DMS53 treated with DMSO at 0.1 percent for 48 hours (cell line): ENCODE measurements around the gene JMJD6.
"Not testable (repeated sequence)": the region's sequence is repeated elsewhere in the genome, so short reads cannot be mapped to it uniquely, and the experiment has no call there.

Source experiments
- DNase-seq: peaks from one replicate; lab custom pipeline; 2025; ENCODE audit not compliant: unreplicated experiment; lab: John Stamatoyannopoulos, UW

JMJD6 gene

GRCh38 chr17:76737082-76737675 lies 10.8 kb upstream of the JMJD6 start, which contains the start of gene SRSF2:
Gene SRSF2 (minus strand): TSS chr17:76737331. CDS start chr17:76737160, 171 bp downstream.
- DNase-seq, result peak; percentile 95

- DNase-seq, result no peak
Measured at GRCh38 chr17:76736349-76737081, 10.1 kb upstream of the JMJD6 start.

- no peak for DNase-seq
Measured at GRCh38 chr17:76735586-76736348, 9.4 kb upstream of the JMJD6 start.

- DNase-seq, result peak; percentile 24
Measured at GRCh38 chr17:76735006-76735405, 8.6 kb upstream of the JMJD6 start.

GRCh38 chr17:76734080-76734840 lies 7.9 kb upstream of the JMJD6 start:
- DNase-seq, result no peak

DNA sequence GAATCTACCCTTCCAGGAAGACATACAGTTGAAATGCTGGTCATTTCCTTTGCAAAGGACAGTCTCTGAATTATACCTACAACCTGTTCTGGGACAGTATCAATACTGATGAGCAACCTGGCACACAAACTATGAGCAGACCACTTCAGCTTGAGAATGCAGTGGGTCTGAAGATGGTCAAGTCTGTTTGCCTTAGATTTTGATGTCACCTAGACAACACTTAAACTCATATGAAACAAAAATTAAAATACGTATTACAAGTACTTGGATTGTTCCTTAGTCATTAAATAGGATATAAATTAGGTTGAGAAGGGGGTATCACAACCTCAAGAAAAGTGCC lies 7.2 kb upstream of the JMJD6 start:
- no peak for DNase-seq

DNA sequence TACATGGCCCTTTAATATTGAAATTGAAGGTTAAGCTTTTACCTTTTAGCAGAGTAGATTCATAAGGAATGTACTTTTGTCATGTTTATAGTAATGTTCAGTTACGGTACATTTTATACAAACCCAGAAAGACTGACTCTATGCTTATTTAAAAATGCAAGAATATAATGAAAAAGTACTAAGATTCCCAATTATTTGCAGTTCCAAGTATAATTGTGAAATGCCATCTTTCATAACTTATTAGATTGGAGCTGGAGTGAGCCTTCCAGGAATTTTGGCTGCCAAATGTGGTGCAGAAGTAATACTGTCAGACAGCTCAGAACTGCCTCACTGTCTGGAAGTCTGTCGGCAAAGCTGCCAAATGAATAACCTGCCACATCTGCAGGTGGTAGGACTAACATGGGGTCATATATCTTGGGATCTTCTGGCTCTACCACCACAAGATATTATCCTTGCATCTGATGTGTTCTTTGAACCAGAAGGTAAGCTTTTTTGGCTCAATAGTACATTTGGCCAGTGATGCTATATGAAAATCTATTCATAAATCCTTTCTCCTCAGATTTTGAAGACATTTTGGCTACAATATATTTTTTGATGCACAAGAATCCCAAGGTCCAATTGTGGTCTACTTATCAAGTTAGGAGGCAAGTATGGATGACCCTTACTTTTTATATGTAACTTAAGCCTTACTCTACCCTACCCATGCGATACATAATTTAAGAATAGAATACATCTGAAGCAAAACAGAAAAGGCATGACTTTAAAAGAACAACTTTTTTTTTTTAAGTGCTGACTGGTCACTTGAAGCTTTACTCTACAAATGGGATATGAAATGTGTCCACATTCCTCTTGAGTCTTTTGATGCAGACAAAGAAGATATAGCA lies 6.6 kb upstream of the JMJD6 start:
- no peak for DNase-seq

GRCh38 chr17:76731800-76732733 lies 5.7 kb upstream of the JMJD6 start:
- not testable (repeated sequence) for DNase-seq

GRCh38 chr17:76727745-76728456 lies 1.5 kb upstream of the JMJD6 start:
- DNase-seq, result no peak

DNA sequence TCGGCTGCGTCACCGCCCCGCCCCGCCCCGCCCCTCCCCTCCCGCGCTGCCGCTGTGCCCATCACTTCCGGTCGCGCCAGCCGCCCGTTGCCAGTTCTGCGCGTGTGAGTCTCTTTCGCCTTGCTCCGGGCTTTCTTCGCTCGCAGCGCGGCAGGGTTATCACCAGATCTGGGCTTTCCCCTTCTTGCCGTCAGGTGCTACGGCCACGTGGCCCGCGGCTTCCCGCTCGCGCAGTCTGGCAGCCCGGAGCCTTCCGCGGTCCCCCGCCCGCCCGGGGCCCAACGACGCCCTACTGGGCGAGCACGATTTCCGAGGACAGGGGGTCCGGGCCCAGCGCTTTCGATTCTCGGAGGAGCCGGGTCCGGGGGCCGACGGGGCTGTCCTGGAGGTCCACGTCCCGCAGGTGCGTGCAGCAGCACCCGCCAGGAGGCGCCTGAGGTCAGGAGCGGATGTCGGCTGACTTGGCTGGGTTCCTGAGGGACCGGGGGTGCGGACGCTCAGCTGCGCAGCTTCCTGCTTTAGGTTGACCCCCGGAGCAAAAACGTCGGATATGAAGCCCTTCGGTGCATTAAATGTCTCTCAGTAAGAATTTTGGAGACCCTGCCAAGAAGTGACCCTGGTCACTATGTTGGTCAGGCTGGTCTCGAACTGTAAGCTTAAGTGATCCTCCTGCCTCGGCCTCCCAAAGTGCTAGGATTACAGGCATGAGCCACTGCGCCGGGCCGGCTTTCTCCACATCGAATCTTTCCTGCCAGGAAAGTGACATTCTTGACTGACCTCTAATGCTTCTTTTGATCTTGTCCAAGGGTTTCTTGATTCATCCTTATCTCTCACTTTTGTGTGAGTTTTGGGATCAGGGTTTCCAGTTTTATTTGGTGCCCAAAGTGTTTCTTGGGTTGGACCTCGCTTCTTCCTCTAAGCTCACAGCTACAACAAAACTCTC lies 641 bp upstream of the JMJD6 start, which contains the start of gene METTL23:
TSS of gene METTL23 (plus strand) at position 64 of the 943 bp plus-strand sequence. CDS start 2,872 bp downstream, outside the sequence.
- peak; percentile 49 for DNase-seq

DNA sequence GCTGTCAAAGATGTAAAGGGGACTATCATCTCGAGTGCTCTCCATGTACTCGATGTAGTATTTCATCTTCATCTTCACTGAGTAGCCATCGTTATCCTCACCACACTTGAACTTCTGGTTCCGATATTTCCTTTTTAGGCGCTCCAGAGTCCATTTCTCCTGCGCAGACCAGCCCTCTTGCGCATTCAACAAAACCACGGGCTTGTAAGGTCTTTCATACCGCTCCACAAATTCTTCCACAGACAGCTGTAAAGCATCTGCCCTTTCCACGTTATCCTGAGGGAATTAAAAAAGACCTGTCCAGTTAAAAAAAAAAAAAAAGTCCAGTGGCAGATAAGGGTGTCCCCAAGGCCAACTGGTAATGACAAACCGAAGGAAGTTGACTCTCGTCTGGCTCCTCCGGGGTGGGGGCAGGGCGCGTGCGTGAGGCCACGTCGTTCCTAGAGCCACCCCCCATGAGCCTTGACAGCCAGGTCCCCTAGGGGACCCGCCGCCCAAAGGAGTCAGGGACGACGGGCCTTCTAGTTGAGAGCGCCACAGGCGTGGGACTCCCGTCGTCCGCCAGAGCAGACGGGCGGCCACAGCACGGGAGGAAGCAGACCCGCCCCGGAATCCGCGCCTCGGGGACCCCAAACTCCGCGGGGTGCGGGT lies 701 bp downstream of the JMJD6 start:
- peak; percentile 28 for DNase-seq

DNA sequence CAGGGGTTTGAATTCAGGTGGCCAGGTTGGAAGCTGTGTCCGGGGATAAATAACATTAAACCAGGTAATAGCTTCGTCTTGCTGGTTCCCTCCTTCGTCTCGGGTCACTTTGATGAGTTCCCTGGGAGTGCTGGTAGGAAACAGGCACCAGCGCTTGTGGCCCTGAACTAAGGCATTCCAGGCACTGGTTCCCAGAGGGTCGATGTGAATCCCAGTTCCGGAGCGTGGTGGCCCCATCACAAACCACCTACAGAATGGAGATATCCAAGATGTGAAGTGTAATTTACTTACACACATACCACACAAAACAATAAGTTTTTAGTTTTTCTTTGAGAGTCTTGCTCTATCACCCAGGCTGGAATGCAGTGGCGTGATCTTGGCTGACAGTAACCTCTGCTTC lies 2.6 kb downstream of the JMJD6 start:
- no peak for DNase-seq

GRCh38 chr17:76722977-76723376 lies 3.4 kb downstream of the JMJD6 start:
- not testable (repeated sequence) for DNase-seq

GRCh38 chr17:76722279-76722678 lies 4.1 kb downstream of the JMJD6 start:
- DNase-seq, result no peak

DNA sequence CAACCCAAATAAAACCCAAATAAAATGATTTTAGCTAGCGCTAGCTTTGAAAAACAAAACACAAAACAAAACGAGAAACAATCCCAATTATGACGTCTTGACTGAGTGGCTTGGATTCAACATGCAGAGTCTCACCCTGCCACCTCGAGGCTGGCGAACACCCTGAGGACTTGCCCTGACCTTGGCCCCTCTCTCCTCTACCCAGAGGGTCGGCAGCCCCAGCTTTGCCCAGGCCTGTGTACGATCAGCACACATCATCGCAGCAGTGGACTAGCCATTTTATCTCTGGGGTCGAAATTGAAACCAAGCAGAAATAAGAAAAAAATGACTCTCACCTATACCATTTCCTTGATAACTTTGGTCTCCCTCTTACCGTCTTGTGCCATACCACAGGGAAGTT lies 4.9 kb downstream of the JMJD6 start:
- no peak for DNase-seq

- no peak for DNase-seq
Measured at GRCh38 chr17:76720941-76721340, 5.5 kb downstream of the JMJD6 start.

- no peak for DNase-seq
Measured at GRCh38 chr17:76720211-76720610, 6.2 kb downstream of the JMJD6 start.
